Measurements from ENCODE around the gene OR2B3. TPM values are rescaled to one million over a fixed set of nuclear protein-coding genes. Genes with fewer than 3 reads are reported as not detected.

OR2B3 gene
- total RNA-seq, 1 experiment from 2014 or later = not detected

GRCh38 chr6:29092957-29093356 is 5.8 kb upstream of the OR2B3 start:
- BruUV-seq (replicated peaks) = no TSS peak
- Mint-ChIP-seq H3K36me3 (ENCODE audit: insufficient read depth, unreplicated experiment) (no peaks in the 10 kb centered on the region), H3K9me3 (ENCODE audit: unreplicated experiment) (no peaks in the 10 kb centered on the region), H3K27ac (ENCODE audit: low read depth, unreplicated experiment) (no peak overlapping the region), H3K4me3 (ENCODE audit: unreplicated experiment) (no peak overlapping the region), H3K27me3 (ENCODE audit: insufficient read depth, unreplicated experiment) (peaks cover 63% of the 10 kb centered on the region), H3K4me1 (ENCODE audit: insufficient read depth, unreplicated experiment) (no peaks in the 10 kb centered on the region)
- intact Hi-C loops (cut with micrococcal nuclease) = no loop called here
- POLR2A ChIA-PET = no interaction called here
- CTCF ChIA-PET = no interaction called here
- TF ChIP-seq CTCF (IDR thresholded peaks at IDR 0.05; ENCODE audit: unreplicated experiment) = no peak
- DNase-seq (ENCODE audit: unreplicated experiment) = no peak

- POLR2A ChIA-PET = no interaction called here
- no peaks in the 10 kb centered on the region for H3K36me3 Mint-ChIP-seq (ENCODE audit: insufficient read depth, unreplicated experiment)
- no peak overlapping the region for H3K4me3 Mint-ChIP-seq (ENCODE audit: unreplicated experiment)
- CTCF ChIA-PET = no interaction called here
- H3K27ac Mint-ChIP-seq (ENCODE audit: low read depth, unreplicated experiment) = no peak overlapping the region
- intact Hi-C loops (cut with micrococcal nuclease) = no loop called here
- no peaks in the 10 kb centered on the region for H3K4me1 Mint-ChIP-seq (ENCODE audit: insufficient read depth, unreplicated experiment)
- H3K27me3 Mint-ChIP-seq (ENCODE audit: insufficient read depth, unreplicated experiment) = peaks cover 45% of the 10 kb centered on the region
- no peak for DNase-seq (ENCODE audit: unreplicated experiment)
- BruUV-seq (replicated peaks) = no TSS peak
- TF ChIP-seq CTCF (IDR thresholded peaks at IDR 0.05; ENCODE audit: unreplicated experiment) = no peak
- no peaks in the 10 kb centered on the region for H3K9me3 Mint-ChIP-seq (ENCODE audit: unreplicated experiment)
Observed at GRCh38 chr6:29082457-29082856, 4.7 kb downstream of the OR2B3 start.

- H3K27me3 Mint-ChIP-seq (ENCODE audit: insufficient read depth, unreplicated experiment) = peaks cover 42% of the 10 kb centered on the region
- intact Hi-C loops (cut with micrococcal nuclease) = no loop called here
- TF ChIP-seq CTCF (IDR thresholded peaks at IDR 0.05; ENCODE audit: unreplicated experiment) = no peak
- no peaks in the 10 kb centered on the region for H3K36me3 Mint-ChIP-seq (ENCODE audit: insufficient read depth, unreplicated experiment)
- POLR2A ChIA-PET = no interaction called here
- no peak overlapping the region for H3K4me3 Mint-ChIP-seq (ENCODE audit: unreplicated experiment)
- DNase-seq (ENCODE audit: unreplicated experiment) = no peak
- H3K9me3 Mint-ChIP-seq (ENCODE audit: unreplicated experiment) = no peaks in the 10 kb centered on the region
- CTCF ChIA-PET = no interaction called here
- BruUV-seq (replicated peaks) = no TSS peak
- no peak overlapping the region for H3K27ac Mint-ChIP-seq (ENCODE audit: low read depth, unreplicated experiment)
- no peaks in the 10 kb centered on the region for H3K4me1 Mint-ChIP-seq (ENCODE audit: insufficient read depth, unreplicated experiment)
Observed at GRCh38 chr6:29081312-29081711, 5.8 kb downstream of the OR2B3 start.

- Mint-ChIP-seq H3K36me3 (ENCODE audit: insufficient read depth, unreplicated experiment) (no peaks in the 10 kb centered on the region), H3K27ac (ENCODE audit: low read depth, unreplicated experiment) (no peak overlapping the region), H3K27me3 (ENCODE audit: insufficient read depth, unreplicated experiment) (peaks cover 54% of the 10 kb centered on the region), H3K4me3 (ENCODE audit: unreplicated experiment) (no peak overlapping the region), H3K4me1 (ENCODE audit: insufficient read depth, unreplicated experiment) (no peaks in the 10 kb centered on the region), H3K9me3 (ENCODE audit: unreplicated experiment) (no peaks in the 10 kb centered on the region)
- CTCF ChIA-PET = no interaction called here
- no TSS peak for BruUV-seq (replicated peaks)
- POLR2A ChIA-PET = no interaction called here
- intact Hi-C loops (cut with micrococcal nuclease) = no loop called here
- DNase-seq (ENCODE audit: unreplicated experiment) = no peak
- TF ChIP-seq CTCF (IDR thresholded peaks at IDR 0.05; ENCODE audit: unreplicated experiment) = no peak
Observed at GRCh38 chr6:29079203-29079602, 7.9 kb downstream of the OR2B3 start.

All from MCF 10A (cell line).